GM19395 (cell line): Measurements from ENCODE around the gene EIF4B.
A peak's percentile ranks its signal among the peaks of the same experiment; 100 is the strongest.
"Not testable (repeated sequence)": the region's sequence is repeated elsewhere in the genome, so short reads cannot be mapped to it uniquely, and the experiment has no call there.

Experiments used
- ATAC-seq: cut with Tn5 transposase; IDR thresholded peaks from one replicate; pipeline ENCODE4 v1.9.1; 2021; ENCODE audit warnings: mild to moderate bottlenecking, moderate library complexity; ENCODE audit not compliant: unreplicated experiment

The EIF4B gene, protein sequence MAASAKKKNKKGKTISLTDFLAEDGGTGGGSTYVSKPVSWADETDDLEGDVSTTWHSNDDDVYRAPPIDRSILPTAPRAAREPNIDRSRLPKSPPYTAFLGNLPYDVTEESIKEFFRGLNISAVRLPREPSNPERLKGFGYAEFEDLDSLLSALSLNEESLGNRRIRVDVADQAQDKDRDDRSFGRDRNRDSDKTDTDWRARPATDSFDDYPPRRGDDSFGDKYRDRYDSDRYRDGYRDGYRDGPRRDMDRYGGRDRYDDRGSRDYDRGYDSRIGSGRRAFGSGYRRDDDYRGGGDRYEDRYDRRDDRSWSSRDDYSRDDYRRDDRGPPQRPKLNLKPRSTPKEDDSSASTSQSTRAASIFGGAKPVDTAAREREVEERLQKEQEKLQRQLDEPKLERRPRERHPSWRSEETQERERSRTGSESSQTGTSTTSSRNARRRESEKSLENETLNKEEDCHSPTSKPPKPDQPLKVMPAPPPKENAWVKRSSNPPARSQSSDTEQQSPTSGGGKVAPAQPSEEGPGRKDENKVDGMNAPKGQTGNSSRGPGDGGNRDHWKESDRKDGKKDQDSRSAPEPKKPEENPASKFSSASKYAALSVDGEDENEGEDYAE

DNA sequence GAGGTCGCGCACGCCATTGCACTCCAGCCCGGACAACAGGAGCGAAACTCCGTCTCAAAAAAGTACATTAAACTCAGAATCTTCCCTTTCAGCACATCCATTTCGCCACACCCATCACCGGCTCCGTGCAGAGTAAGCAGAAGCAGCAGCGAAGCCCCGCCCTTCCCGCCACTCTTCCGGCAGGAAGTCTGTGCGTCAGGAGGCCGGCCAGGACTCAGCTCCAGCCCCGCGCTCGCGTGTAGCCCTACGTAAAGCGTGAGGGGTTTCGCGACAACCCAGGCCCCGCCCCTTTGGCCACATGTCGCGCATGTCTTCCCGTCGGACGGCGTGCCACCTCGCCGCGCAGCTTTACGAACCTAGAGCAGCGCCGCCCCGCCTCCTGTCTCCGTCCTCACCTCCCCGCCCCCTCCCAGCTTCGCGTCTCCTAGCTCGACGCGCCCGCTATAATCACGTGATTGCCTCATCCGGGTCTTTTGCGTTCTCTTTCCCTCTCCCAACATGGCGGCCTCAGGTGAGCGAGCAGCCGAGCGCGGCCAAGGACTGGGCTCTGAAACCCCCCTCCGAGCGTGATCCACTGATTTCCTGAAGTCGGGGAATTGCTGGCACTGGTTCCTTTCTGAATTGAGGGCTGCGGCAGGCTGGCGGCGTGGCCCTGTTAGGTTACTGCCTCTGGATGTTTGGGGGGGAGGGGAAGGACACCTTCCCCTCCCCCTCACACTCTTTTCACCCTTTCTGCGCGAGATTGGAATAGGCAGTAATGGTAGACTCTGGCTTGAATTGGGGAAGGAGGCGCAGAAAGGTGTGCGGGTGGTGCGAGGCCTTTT, at the start of gene EIF4B:
Gene EIF4B (plus strand): TSS at position 471 of the 824 bp plus-strand sequence. CDS start 28 bp downstream, at position 499.
- peak; percentile 95 for ATAC-seq

DNA sequence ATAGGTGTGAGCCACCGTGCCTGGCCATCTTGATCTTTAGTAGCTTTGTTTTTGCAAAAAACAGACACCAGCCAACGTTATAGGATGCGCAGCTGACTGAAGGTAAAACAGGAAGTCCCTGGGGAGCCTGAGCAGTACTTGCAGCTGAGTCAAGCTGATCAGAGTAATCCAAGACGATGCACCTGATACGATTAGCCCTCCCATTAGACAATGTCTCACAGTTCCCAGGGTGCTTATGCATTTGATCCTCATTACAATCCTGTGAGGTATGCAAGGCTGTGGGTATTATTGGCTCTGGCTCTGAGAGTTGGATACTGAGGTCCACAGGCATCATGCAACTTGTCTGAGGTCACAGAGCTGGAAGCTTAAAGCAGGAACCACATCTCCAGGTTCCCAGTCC, 49.3 kb upstream of the EIF4B start:
- ATAC-seq: no peak

DNA sequence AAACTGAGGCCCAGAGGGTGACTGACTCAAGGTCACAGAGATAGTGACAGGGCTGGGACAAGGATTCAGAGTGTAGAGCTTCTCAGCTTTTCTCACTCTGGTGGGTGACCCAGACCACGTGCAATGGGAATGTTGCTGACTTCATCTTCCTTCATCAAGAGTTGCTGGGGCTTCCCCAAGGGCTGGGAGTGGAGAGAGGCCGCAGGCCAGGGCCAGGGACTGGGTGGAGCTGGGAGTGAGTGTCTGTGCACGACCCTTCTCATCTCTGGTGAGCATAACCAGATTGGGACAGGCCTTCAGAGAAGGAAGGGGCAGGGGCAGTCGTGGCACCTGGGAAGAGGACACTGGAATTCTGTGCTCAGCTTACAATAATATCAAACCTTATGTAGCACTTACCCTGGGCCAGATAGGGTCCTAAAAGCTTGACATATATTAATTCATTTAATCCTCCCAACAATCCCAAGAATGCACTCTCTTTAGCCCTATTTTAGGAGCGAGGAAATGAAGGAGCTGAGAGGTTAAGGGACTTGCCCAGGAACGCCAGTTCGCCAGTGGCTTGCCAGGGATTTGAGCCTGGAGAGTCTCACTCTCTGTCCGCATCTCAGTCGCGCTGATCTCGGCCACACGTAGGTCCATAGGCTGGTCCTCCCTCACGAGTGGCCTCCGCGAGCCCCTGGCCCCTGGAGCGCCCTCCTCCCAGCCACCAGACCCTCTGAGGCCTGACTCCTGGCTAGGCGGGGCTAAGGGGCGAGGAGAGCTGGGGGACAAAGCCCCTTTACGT, 41.5 kb upstream of the EIF4B start:
- no peak for ATAC-seq

DNA sequence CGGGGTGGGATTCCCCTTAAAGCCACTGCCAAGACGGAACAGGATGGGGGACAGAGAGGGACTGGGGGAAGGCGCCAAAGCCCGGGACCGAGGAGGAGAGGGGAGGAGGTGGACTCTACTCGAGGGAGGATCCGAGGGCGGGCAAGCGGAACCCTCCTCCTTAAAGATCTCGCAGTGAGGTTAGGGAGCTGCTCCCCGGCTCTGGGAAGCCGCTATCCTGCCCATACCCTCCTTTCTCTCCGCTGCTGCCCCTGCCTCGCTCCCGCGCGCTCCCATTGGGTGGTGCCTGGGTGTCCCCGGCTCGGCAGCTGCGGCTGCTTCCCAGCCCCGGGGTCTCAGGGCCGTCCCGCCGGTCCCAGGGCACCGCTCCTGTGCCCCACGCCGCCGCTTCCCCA, 40.9 kb upstream of the EIF4B start:
- ATAC-seq: no peak

DNA sequence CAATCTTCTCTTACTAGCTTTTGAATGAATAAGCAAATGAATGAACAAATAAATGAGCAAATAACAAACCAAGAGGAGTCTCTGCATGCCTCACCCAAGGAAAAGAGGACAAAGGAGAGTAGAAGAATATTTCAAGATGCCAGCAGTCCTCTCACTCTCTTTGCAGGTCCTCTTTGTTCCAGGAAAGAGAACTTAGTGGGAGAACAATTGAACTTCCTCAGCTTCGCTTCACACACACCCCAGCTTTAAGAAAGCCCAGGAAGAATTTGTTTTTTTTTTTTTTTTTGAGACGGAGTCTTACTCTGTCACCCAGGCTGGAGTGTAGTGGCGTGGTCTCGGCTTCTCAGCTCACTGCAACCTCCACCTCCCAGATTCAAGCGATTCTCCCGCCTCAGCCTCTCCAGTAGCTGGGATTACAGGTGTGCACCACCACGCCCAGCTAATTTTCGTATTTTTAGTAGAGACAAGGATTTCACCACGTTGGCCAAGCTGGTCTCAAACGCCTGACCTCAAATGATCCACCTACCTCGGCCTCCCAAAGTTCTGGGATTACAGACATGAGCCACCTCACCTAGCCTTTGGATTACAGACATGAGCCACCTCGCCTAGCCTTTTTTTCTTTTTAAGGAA, 37.0 kb upstream of the EIF4B start:
- ATAC-seq: no peak

DNA sequence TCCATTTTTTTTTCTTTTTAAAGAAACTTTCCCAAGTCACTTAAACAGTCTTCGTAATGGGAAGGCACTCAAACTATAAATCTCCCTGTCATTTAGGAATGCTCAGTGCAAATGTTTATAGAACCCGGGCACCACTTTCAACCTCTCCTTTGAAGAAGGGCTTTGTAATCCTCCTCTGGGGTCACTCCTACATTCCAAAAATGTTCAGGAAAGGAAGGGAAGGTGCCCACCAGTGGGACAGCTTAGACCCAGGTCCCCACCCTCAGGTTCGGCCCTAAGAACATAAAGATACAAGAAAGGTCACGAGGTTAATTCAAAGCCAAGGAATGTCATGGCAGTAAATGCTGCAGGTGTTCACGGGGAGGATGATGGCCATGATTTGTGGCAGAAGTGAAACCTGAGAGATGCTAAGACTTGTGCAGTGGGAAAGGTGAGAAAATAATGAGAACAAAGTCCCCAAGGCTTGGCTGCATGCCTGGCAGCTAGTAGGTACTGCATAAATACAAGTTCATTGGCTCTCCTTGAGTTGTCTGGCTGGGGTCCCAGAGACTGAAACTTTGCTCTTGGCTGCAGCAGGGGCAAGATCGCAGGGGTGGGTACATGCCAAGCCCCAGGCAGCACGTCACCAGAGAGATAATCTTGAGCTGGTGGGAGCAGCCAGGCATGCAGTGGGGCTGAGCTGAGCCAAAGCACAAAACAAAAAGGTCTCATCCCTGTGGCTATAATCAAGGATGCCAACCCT, 36.3 kb upstream of the EIF4B start:
- ATAC-seq: no peak

DNA sequence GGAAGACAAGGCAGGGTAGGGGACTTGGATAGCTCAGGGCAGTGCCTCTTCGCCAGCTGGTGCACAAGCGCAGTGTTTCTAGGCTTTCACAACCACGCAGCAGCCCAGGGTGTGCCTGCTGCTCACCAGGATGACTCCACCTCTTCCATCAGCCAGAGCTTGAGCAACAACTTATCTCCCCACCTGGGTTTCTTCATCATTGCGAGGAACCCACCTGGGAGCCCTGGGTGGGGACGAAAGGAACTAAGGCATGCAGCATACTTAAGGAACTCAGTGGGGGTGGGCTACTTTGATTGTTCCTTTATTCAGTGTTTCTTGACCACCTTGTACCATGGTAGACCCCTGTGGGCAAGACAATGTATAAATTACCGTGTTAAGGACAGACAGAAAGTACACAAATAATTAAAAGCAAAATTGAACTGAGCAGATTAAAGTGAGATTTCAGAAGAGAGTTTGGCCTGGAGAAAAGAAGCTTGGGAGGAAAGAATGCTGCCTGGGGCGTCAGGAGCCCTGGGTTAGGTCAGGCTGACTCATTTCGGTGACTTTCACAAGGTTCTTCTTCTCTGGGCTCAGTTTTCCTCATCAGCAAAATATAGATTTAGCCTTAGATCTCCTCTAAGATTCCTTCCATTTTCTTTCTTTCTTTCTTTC, 34.5 kb upstream of the EIF4B start:
- no peak for ATAC-seq

DNA sequence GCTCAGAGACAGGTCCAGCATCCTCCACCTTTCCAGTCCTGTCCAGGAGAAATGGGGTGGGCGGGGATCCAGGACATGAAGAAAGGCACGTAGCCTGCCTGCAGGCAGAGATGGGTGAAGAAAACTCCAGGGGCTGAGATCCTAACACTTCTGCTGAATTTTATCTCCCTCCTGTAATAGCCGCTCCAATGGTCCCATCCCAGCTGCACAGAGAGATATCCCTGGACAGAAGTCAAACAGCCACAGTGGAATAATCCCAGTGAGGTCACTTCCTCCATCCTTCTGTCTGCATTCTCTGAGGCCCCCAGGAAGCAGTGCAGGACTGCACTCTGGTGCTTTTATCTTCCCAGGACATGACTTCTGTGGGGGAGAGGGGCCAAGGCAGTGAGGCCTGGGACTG, 31.1 kb upstream of the EIF4B start:
- ATAC-seq: no peak

DNA sequence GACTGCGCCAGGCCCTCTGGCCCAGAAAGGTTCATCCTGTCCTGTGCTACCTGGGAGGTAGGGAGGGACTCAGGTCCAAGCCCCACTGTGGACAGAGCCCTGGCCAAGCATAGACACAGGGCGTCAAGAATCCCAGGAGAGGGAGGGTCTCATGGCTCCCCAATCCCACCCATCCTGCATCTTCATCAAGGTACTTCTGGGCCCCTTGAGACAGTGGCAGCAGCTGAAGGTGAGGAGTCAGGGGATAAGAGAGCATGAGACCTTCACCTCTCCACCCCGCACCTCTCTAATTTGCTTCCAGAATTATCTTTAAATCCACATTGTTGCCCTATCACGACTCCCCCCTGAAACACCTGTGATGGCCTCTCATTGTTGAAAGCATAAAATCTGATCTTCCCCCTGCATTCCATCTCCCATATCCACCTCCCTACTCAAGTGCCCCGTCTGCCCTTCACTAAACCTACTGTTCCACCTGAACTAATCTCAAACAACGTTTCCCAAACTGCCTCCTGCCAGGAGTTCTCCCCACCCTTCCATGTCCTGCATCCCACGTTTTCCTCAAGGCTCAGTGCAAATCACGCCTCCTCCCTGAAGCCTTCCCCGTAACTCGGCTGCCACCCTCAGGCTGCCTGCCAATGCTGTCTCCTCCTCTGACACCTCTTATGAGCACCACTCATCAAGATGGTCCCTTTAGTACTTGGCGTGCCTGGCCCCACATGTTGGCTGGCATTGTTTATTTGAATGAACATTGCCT, 30.3 kb upstream of the EIF4B start:
- ATAC-seq: no peak

DNA sequence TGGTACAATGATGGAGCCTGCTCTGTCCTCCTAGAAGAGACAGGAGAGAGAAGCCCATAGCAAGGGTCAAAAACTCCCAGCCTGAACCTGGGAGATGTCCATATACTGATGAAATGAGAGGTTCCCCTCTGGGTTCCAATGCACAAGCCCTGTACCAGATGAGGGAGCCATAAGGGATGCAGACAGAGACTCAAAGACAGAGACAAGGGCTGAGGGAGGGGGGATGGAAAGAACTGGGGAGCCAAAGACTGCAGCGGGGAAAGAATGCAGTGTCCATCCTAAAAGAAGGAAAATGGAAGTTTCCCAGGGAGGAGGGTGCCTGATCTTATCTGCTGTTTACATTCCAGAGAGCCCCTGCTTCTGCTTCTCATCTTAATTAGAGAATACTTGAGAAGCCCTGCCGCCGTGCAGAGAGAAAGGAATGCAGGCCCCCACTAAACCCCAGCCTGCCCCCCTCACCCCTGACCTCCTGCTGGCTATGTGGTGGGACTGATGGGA, 29.6 kb upstream of the EIF4B start:
- ATAC-seq: no peak

DNA sequence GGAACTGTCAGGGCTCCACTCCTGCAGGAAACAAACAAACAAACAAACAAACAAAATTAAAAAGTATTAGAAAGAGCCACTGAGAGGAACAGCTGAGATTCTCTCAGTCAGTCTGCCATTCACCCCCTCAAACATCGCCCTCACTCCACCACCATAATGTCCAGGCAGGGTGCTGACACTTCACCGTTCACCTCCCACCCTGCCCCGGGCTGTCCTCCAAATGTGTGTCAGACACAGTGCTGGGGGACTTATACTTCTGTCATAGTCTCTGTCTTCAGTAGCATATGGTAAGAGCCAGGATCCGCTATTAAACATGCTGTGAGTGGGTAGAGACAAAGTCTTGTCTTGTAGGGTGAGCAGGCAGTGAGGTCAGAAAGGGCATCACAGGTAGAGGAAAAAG, 29.1 kb upstream of the EIF4B start:
- no peak for ATAC-seq

DNA sequence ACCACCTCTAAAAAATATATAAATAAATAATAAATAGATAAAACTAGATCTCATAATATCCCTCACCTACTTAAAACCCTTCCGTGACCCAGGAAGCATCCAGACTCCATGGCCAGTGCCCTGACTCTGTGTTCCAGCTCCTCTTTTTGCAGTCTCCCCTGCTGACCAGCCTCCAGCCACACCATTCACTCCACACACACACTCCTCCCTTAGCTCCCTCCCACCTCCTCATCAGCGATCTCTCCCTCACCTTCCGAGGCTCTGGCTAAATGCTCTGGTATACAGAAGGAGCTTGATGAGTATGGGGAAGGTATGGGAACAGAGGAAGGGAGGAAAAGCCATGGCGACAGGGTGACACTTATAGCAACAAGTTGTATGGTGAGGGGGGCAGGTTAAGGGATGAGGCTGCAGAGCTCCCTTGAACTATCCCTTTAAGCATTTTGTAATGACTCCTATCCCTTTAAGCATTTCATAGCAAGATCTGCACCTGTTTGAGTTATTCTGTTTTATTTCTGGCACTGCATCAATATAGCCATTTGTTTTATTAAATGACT, 26.1 kb upstream of the EIF4B start:
- ATAC-seq: no peak

DNA sequence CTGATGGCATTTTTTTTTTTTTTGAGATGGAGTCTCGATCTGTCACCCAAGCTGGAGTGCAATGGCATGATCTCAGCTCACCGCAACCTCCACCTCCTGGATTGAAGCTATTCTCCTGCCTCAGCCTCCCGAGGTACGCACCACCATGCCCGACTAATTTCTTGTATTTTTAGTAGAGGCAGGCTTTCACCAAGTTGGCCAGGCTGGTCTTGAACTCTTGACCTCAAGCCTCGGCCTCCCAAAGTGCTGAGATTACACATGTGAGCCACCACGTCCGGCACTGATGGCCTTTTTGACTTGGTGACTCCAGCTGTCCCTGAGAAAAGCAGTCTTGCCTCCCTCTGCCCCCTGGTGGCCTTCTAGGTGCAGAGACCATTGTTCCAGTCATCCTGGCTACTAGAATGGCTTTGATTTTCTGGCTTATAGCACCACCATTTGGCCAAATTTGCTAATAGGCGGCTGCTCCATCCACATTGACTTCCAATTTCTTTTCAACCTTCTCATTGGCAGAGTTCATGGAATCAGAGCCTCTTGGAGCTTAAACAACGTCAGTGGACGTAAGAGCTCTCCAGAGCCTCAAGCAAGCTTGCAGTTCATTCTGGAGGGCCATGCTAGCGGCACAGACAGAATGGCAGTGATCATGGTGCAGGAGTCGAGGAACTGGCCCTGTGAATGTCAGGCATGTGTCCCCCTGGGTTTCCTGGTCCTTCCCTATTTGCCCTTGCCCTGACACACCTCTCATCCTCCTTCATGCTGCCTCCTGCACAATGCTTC, 25.4 kb upstream of the EIF4B start:
- ATAC-seq: peak; percentile 62

DNA sequence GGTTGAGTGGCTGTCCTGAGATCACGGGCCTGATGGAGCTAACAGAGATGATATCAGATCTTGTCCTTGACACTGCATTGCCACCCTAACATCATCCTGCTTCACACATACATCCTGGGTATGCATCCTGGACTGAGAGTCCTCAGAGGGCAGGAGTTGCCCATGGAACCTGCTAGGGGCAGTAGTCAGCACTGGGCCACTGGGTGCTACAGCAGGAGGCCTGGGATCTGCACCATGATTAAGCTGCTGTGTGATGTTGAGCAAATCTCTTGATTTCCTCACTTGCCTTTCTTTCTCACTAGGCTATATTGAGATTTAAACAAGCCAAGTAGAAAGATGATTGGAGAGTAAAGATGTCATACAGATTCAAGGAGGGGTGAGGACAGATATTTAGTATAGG, 22.1 kb upstream of the EIF4B start:
- ATAC-seq: no peak

DNA sequence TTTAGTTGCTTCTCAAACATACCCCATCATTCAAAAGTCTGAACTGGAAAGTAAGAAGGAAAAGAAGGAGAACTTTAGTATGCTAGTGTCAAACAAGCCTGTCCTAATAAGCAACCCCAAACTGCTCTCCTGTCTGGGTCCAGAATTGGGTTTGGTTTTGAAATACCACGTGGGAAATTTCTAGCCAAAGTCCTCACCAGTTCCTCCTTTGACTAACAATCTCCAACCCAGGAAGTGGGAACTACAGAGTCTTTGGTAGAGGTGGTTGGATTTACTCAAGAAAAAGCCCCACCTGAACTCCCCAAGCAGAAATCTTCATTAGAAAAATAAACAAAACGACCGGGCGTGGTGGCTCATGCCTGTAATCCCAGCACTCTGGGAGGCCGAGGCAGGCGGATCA, 17.4 kb upstream of the EIF4B start:
- ATAC-seq: no peak

DNA sequence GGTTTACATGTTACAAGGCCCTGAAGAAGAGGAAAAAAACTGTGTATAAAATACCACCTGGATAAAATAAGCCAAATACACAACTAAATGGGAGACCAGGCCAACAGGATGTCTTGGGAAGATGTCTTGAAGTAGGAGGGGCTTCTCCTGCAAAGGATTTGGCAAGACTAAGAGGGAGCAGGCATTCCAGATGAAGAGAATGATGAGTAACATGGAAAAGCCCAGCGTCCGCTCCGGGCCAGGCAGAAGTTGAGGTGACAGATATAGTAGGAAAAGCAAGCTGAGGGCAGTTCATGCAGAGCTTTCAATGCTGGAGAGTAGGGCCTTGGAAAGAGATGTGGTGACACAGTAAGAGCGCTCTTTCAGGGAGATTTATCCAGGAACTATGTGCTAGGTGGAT, 16.1 kb upstream of the EIF4B start:
- ATAC-seq: no peak

DNA sequence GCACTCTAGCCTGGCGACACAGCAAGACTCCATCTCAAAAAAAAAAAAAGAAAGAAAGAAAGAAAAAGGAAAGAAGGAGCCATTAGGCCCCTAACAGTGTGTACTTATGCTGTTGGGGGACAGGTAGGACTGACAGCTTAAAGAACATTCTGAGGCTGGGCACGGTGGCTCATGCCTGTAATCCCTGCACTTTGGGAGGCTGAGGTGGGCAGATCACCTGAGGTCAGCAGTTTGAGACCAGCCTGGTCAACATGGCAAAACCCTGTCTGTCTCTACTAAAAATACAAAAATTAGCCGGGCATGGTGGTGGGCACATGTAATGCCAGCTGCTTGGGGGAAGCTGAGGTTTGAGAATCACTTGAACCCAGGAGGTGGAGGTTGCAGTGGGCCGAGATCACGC, 14.0 kb upstream of the EIF4B start:
- not testable (repeated sequence) for ATAC-seq
